H1 (cell line): Measurements from ENCODE around the gene EFHB. TPM values are rescaled to one million over a fixed set of nuclear protein-coding genes. Genes with fewer than 3 reads are reported as not detected.

ENCODE experiments used
- CTCF ChIA-PET: fragments of 300-600 bp; sonication (Branson Sonifier 250); formaldehyde crosslinking; loops from one replicate; lab custom pipeline; 2021; ENCODE audit not compliant: partially characterized antibody; lab: Charles Lee
- POLR2A ChIA-PET: fragments of 300-600 bp; sonication (Branson Sonifier 250); formaldehyde crosslinking; loops from one replicate; lab custom pipeline; 2021; ENCODE audit warnings: inconsistent platforms; ENCODE audit not compliant: partially characterized antibody; lab: Charles Lee
- DNase-seq, 2 experiments: peaks; one replicate each; pipeline versions ENCODE4 v3.0.0 to v3.0.0-alpha.2; 2010 to 2022; ENCODE audit warnings: low spot score in 2 of 2, low read depth in 1 of 2, mixed read lengths in 1 of 2
- FAIRE-seq: peaks from 2 replicates; lab custom pipeline; 2011; peaks lifted over from hg19 to GRCh38; lab: Jason Lieb, UNC
- H2AFZ ChIP-seq: 2 replicates; pipeline ENCODE4 v1.8.1; 2012; ENCODE audit warnings: low read length, inconsistent platforms
- H2AK5ac ChIP-seq: 2 replicates; pipeline ENCODE4 v1.6.1; 2013; ENCODE audit warnings: low read depth, low read length
- H2BK120ac ChIP-seq: replicated peaks from 2 replicates; pipeline ENCODE3; 2013; ENCODE audit warnings: low read depth, low read length, inconsistent platforms
- H2BK12ac ChIP-seq: 2 replicates; pipeline ENCODE4 v1.6.1; 2013; ENCODE audit warnings: low read depth, low read length
- H2BK15ac ChIP-seq: 2 replicates; pipeline ENCODE4 v1.6.1; 2013; ENCODE audit warnings: low read length
- H2BK20ac ChIP-seq: 2 replicates; pipeline ENCODE4 v1.6.1; 2013; ENCODE audit warnings: low read length
- H2BK5ac ChIP-seq: 2 replicates; pipeline ENCODE4 v1.6.1; 2013; ENCODE audit warnings: low read depth, low read length
- H3K14ac ChIP-seq: 2 replicates; pipeline ENCODE4 v1.6.1; 2013; ENCODE audit warnings: inconsistent platforms; ENCODE audit not compliant: insufficient read length
- H3K18ac ChIP-seq: 2 replicates; pipeline ENCODE4 v1.6.1; 2013; ENCODE audit warnings: low read length; ENCODE audit errors: extremely low read depth
- H3K23ac ChIP-seq: 2 replicates; pipeline ENCODE4 v1.6.1; 2013; ENCODE audit warnings: inconsistent platforms; ENCODE audit not compliant: insufficient read length
- H3K23me2 ChIP-seq: 2 replicates; pipeline ENCODE4 v1.6.1; 2013; ENCODE audit warnings: low read depth, low read length
- H3K27ac ChIP-seq: 2 replicates; pipeline ENCODE4 v1.6.1; 2011; ENCODE audit warnings: low read depth, low read length, inconsistent platforms
- H3K27me3 ChIP-seq, 4 experiments: replicated peaks in 1 of 4; 1 replicate in 1 of 4; 2 replicates in 3 of 4; pipeline versions ENCODE4 v1.6.1 to v1.8.1; 2011 to 2013; ENCODE audit warnings: low read length in 3 of 4, mild to moderate bottlenecking in 3 of 4, inconsistent platforms in 2 of 4, mixed read lengths in 2 of 4, moderate library complexity in 1 of 4; ENCODE audit not compliant: control insufficient read depth in 3 of 4, insufficient read depth in 3 of 4; ENCODE audit errors: extremely low read depth in 1 of 4
- H3K36me3 ChIP-seq, 4 experiments: 2 replicates each; pipeline versions ENCODE4 v1.6.1 to v1.8.1; 2011 to 2013; ENCODE audit warnings: mild to moderate bottlenecking in 4 of 4, low read length in 3 of 4, moderate library complexity in 2 of 4, control low read depth in 1 of 4, inconsistent platforms in 1 of 4; ENCODE audit not compliant: insufficient read depth in 4 of 4, control insufficient read depth in 2 of 4
- H3K4ac ChIP-seq: replicated peaks from 2 replicates; pipeline ENCODE3; 2013; ENCODE audit warnings: low read length, low read depth, mixed read lengths, inconsistent platforms; ENCODE audit not compliant: insufficient read length
- H3K4me1 ChIP-seq, 4 experiments: replicated peaks in 1 of 4; 1 replicate in 1 of 4; 2 replicates in 3 of 4; pipeline versions ENCODE4 v1.6.1 to v1.8.1; 2011 to 2013; ENCODE audit warnings: low read length in 3 of 4, inconsistent platforms in 2 of 4, mixed read lengths in 1 of 4; ENCODE audit not compliant: insufficient read depth in 4 of 4, control insufficient read depth in 3 of 4
- H3K4me2 ChIP-seq, 2 experiments: 2 replicates each; pipeline versions ENCODE4 v1.6.1 to v1.8.1; 2011 to 2013; ENCODE audit warnings: low read depth in 2 of 2, low read length in 2 of 2, control low read depth in 1 of 2, inconsistent platforms in 1 of 2, mild to moderate bottlenecking in 1 of 2; ENCODE audit not compliant: insufficient read depth in 1 of 2
- H3K4me3 ChIP-seq, 4 experiments: fragments of 200-600, 300-600 bp in 1 of 4; sonication (generic), shearing (Covaris generic), sonication (Bioruptor Twin) in 1 of 4; 2 replicates each; pipeline versions ENCODE4 v1.5.1 to v1.8.1; 2011 to 2016; ENCODE audit warnings: low read length in 4 of 4, low read depth in 3 of 4, control low read depth in 2 of 4, inconsistent platforms in 2 of 4, mild to moderate bottlenecking in 2 of 4, mixed read lengths in 1 of 4, moderate library complexity in 1 of 4; ENCODE audit not compliant: insufficient read depth in 2 of 4; ENCODE audit errors: extremely low read depth in 1 of 4
- H3K56ac ChIP-seq: replicated peaks from 2 replicates; pipeline ENCODE3; 2013; ENCODE audit warnings: low read depth, mild to moderate bottlenecking, mixed read lengths, low read length, inconsistent platforms; ENCODE audit not compliant: insufficient read length
- H3K79me1 ChIP-seq: 2 replicates; pipeline ENCODE4 v1.6.1; 2013; ENCODE audit warnings: low read depth, low read length, control low read depth
- H3K79me2 ChIP-seq, 2 experiments: 2 replicates each; pipeline versions ENCODE4 v1.6.1 to v1.8.1; 2012 to 2013; ENCODE audit warnings: low read length in 2 of 2, mild to moderate bottlenecking in 2 of 2, inconsistent platforms in 1 of 2; ENCODE audit not compliant: insufficient read depth in 2 of 2, control insufficient read depth in 1 of 2
- H3K9ac ChIP-seq, 4 experiments: replicated peaks in 1 of 4; 1 replicate in 1 of 4; 2 replicates in 3 of 4; pipeline versions ENCODE4 v1.6.1 to v1.8.1; 2011 to 2013; ENCODE audit warnings: low read depth in 3 of 4, low read length in 3 of 4, control low read depth in 2 of 4, mild to moderate bottlenecking in 2 of 4, moderate library complexity in 2 of 4, inconsistent platforms in 1 of 4; ENCODE audit errors: extremely low read depth in 1 of 4
- H3K9me3 ChIP-seq, 2 experiments: 2 replicates each; pipeline versions ENCODE4 v1.6.1 to v1.8.1; 2012 to 2013; ENCODE audit warnings: mild to moderate bottlenecking in 2 of 2, moderate library complexity in 2 of 2, control low read depth in 1 of 2, inconsistent platforms in 1 of 2, low read depth in 1 of 2, low read length in 1 of 2, mixed read lengths in 1 of 2; ENCODE audit not compliant: insufficient read depth in 2 of 2
- H4K20me1 ChIP-seq, 2 experiments: replicated peaks in 1 of 2; 2 replicates each; pipeline versions ENCODE3 to v1.8.1; 2011 to 2013; ENCODE audit warnings: inconsistent platforms in 2 of 2, low read length in 2 of 2, mild to moderate bottlenecking in 1 of 2; ENCODE audit not compliant: insufficient read depth in 2 of 2, control insufficient read depth in 1 of 2
- H4K5ac ChIP-seq: 2 replicates; pipeline ENCODE4 v1.6.1; 2013; ENCODE audit warnings: low read length, low read depth, mixed read lengths, inconsistent platforms; ENCODE audit not compliant: insufficient read length
- H4K8ac ChIP-seq: 2 replicates; pipeline ENCODE4 v1.8.0; 2013; ENCODE audit warnings: mild to moderate bottlenecking, moderate library complexity, low read length, inconsistent platforms; ENCODE audit not compliant: insufficient read depth; ENCODE audit errors: extremely low read depth
- H4K91ac ChIP-seq: replicated peaks from 2 replicates; pipeline ENCODE3; 2013; ENCODE audit warnings: low read length, mixed read lengths, inconsistent platforms; ENCODE audit not compliant: insufficient read length
- CREB1 ChIP-seq: IDR thresholded peaks from 2 replicates; pipeline ENCODE4 v1.6.1; 2012; ENCODE audit warnings: inconsistent platforms
- MAFK ChIP-seq: IDR thresholded peaks from 2 replicates; pipeline ENCODE4 v1.6.1; 2012; ENCODE audit warnings: low read depth, mild to moderate bottlenecking, improper control_type of control experiment, low read length
- RAD21 ChIP-seq, 2 experiments: IDR thresholded peaks in 1 of 2; conservative IDR thresholded peaks in 1 of 2; 2 replicates each; pipeline ENCODE4 v1.6.1; 2011; ENCODE audit warnings: low read depth in 2 of 2, low read length in 2 of 2, improper control_type of control experiment in 1 of 2, inconsistent platforms in 1 of 2, mild to moderate bottlenecking in 1 of 2, moderate library complexity in 1 of 2
- RNF2 ChIP-seq: fragments of 200-900, 300-1000 bp; sonication (generic); IDR thresholded peaks from 2 replicates; pipeline ENCODE4 v1.7.1; 2016; ENCODE audit warnings: borderline replicate concordance, low read depth, mild to moderate bottlenecking, antibody characterized with exemption, low read length; ENCODE audit not compliant: poor library complexity, severe bottlenecking; ENCODE audit errors: missing control alignments
- RXRA ChIP-seq: IDR thresholded peaks from 2 replicates; pipeline ENCODE4 v1.6.1; 2011; ENCODE audit warnings: low read depth, mild to moderate bottlenecking, low read length, moderate library complexity; ENCODE audit not compliant: insufficient read depth
- SP1 ChIP-seq: IDR thresholded peaks from 2 replicates; pipeline ENCODE4 v1.6.1; 2011; ENCODE audit warnings: low read depth, low read length
- WGBS, 2 experiments: shearing (Covaris generic) in 1 of 2; methylation state at CpG; one replicate each; pipeline versions ENCODE4 v1.1.6 to v1.1.7; 2013 to 2015; ENCODE audit warnings: low lambda C conversion rate in 2 of 2, mixed read lengths in 2 of 2, inconsistent platforms in 1 of 2, low coverage in 1 of 2, missing lambda C conversion rate in 1 of 2; ENCODE audit not compliant: insufficient replicate concordance in 2 of 2, insufficient coverage in 1 of 2, insufficient read length in 1 of 2; ENCODE audit errors: extremely low coverage in 1 of 2, missing lambda C conversion rate in 1 of 2; 5-methylcytosine and 5-hydroxymethylcytosine counted together
- polyA plus RNA-seq, 7 experiments: library from polyadenylated mRNA; depleted of rRNA in 3 of 7; stranded (reverse) in 5 of 7; unstranded in 2 of 7; fragments of >200 nt in 5 of 7; fragments of 200-250 nt in 2 of 7; gene quantifications; 1 replicate in 5 of 7; 2 replicates in 1 of 7; 4 replicates in 1 of 7; pipeline versions ENCODE4 v1.2.1 to v1.2.3, GENCODE V29; 2011 to 2013; ENCODE audit warnings: missing spikeins in 2 of 7, mixed read lengths in 2 of 7
- total RNA-seq: library from RNA; stranded (reverse); fragmentation: NEBNext Ultra II Directional; extraction: Animal tissue kit (Norgen Biotek cat#: 25700); gene quantifications from 2 replicates; pipeline ENCODE4 v1.2.1, GENCODE V29; 2021

The EFHB gene
- total and polyA plus RNA-seq, 2 of the 8 experiments (the other 6 are each of a cell fraction or from before 2014, with no cell fraction given) = 0.12 to 1.3 TPM

DNA sequence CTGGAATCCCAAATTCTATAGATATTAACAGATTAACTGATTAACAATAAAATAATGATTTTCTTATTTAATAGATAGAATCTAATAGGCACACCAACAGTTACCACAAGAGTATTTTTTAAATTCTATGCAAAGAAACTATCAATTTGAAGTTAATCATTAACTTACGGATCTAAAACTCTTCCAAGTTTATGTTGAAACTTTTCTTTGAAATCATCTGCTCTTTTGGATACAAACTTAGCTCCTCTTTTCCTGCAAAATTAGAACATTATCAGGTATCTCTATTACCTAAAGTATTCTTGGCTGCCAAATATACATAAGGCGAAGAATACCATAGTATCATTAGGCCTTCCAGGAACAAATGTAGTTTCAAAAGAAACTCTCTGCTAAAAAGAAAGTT, 34.8 kb downstream of the EFHB start:
- Histone ChIP-seq H2BK15ac (no peak overlapping the region), H2BK20ac (no peak overlapping the region), H4K8ac (no peak overlapping the region), H2BK12ac (no peak overlapping the region), H3K4ac (no peak overlapping the region), H2BK5ac (no peak overlapping the region), H3K27ac (no peak overlapping the region), H3K4me2 (no peak overlapping the region), H3K14ac (no peak overlapping the region), H3K4me3 (no peak overlapping the region), H2AFZ (no peak overlapping the region), H2AK5ac (no peak overlapping the region), H3K18ac (no peak overlapping the region), H3K79me2 (no peaks in the 10 kb centered on the region), H4K91ac (no peak overlapping the region), H3K4me1 (no peaks in the 10 kb centered on the region), H3K79me1 (no peaks in the 10 kb centered on the region), H3K56ac (no peak overlapping the region), H3K36me3 (no peaks in the 10 kb centered on the region), H4K20me1 (no peaks in the 10 kb centered on the region), H2BK120ac (no peak overlapping the region), H3K9me3 (no peaks in the 10 kb centered on the region), H3K9ac (no peak overlapping the region), H4K5ac (no peak overlapping the region), H3K23me2 (no peaks in the 10 kb centered on the region), H3K23ac (no peak overlapping the region), H3K27me3 (no peaks in the 10 kb centered on the region)
- no peak for DNase-seq
- ChIA-PET CTCF (interaction anchor here (0.6 kb wide), 1 partner anchor 846 kb away, joined by 3 read pairs; no protein-coding TSS in a partner anchor), POLR2A (no interaction called here)
- WGBS, 2 experiments = 95% methylated on average over 2 of the region's 2 CpGs; no CpG with 5 or more reads in 1 of the 2 experiments
- TF ChIP-seq SP1 (no peak), RNF2 (no peak), RAD21 (IDR thresholded peaks at IDR 0.05 in 1 of 2, conservative IDR thresholded peaks at IDR 0.05 in 1 of 2; ENCODE audit: low read depth in 2 of 2, low read length in 2 of 2) (no peak), RXRA (no peak), CREB1 (no peak), MAFK (no peak)
- no peak for FAIRE-seq
